T47D (cell line): ENCODE results near the gene DPAGT1.

ENCODE experiments used
- DNase-seq, 2 experiments: peaks; one replicate each; pipeline versions ENCODE4 v3.0.0 to v3.0.0-alpha.2; 2011 to 2012; ENCODE audit warnings: low read depth in 1 of 2, low spot score in 1 of 2
- JUND ChIP-seq: IDR thresholded peaks from 2 replicates; pipeline ENCODE4 v1.6.1; 2012; ENCODE audit warnings: low read depth
- in situ Hi-C: cut with HindIII; loops from 2 replicates; pipeline ENCODE4 v1.10.0; 2016; ENCODE audit warnings: low sequenced_read_pairs, low pct_unique_long_range_greater_than_20kb

Gene DPAGT1

GRCh38 chr11:119099711-119100110 lies 1.9 kb downstream of the DPAGT1 start:
- in situ Hi-C loops = no loop called here
- DNase-seq = no peak

DNA sequence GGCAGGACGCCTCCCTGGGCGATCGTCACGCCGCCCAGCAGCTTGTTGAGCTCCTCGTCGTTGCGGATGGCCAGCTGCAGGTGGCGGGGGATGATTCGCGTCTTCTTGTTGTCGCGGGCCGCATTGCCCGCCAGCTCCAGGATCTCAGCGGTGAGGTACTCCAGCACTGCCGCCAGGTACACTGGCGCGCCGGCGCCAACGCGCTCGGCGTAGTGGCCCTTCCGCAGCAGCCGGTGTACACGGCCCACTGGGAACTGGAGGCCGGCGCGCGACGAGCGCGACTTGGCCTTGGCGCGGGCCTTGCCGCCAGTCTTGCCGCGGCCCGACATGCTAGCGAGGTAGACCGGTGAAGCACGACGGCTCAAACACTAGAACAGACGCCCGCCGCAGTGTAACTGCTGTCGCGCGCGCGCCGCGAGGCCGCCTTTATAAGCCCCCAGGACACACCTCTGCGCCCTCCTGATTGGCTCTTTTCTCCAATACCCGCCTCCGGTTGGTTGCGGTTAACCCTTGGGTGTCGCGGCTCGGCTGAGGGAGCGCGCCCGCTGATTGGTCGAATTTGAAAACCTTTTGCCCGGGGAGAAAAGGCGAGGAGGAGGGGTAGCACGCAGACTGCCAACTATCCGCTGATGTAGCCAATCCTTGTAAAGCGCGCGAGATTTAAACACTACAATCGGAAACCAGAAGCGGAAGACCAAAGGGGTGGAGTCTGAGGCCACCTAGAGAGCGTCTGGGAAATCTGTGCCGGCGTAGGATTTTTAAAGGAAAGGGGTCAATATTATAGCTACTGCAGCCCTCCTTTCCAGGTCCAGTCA lies 6.4 kb downstream of the DPAGT1 start:
- TF ChIP-seq JUND = no peak
- peak; percentile 98 to 100 for DNase-seq
- in situ Hi-C loops = no loop called here

More at GRCh38 chr11:119099711-119100110, 1.9 kb downstream of the DPAGT1 start:
- TF ChIP-seq JUND = no peak

DNA sequence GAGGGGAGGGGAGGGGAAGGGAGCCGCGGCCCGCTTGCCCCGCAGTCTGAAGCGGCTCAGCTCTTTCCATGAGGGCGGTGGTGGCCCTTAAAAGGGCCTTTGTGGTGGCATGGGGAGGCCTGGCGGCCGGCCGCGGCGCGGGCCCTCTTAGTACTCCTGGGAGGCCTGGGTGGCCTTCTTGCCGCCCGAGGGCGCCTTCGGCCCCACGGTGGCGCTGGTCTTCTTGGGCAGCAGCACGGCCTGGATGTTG lies 6.9 kb downstream of the DPAGT1 start:
- peak; percentile 67 to 88 for DNase-seq
- in situ Hi-C loops = no loop called here
- TF ChIP-seq JUND = no peak

DNA sequence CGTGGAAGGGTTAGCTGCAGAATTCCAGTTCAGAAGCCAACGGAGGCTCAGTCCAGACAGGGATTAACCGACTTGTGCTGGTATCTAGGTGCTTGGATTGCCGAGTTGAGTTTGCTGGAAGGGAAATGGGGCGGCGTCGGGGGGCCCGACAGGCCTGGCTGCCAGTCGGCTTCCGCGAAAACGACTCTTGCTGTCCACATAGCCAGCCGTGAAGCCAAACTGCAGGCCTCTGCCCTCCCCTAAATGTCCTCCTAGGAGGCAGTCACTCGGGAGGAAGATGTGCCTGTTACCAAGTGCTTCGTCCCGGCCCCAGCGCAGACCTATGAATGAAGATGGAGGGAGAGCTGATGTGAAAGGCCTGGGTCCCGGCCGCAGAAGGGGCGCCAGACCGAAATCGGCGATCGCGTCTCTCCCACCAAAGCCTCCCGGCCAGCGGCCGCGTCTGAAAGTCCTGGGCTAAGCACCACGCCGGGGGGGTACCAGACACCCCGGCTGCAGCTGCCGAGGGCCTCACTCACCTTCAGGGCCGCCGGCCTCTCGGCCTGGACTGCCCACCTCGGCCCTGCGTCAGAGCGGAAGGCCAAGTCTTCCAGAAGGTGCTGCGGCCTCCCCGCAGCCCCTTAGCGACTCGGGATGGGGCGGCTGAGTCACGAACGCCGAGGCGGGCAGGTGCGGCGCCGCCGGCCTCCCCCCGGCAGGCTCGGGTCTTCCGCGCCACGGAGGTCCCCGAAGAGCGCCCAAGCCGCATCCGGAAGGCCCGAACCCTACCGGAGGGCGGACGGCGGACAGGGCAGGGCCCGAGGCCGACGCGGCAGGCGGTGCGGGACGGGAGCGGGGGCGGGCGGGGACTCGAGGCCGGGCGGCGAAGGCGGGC lies 7.5 kb downstream of the DPAGT1 start:
- TF ChIP-seq JUND = no peak
- in situ Hi-C loops = no loop called here
- peak in 1 of 2 experiments; percentile 57 for DNase-seq

DNA sequence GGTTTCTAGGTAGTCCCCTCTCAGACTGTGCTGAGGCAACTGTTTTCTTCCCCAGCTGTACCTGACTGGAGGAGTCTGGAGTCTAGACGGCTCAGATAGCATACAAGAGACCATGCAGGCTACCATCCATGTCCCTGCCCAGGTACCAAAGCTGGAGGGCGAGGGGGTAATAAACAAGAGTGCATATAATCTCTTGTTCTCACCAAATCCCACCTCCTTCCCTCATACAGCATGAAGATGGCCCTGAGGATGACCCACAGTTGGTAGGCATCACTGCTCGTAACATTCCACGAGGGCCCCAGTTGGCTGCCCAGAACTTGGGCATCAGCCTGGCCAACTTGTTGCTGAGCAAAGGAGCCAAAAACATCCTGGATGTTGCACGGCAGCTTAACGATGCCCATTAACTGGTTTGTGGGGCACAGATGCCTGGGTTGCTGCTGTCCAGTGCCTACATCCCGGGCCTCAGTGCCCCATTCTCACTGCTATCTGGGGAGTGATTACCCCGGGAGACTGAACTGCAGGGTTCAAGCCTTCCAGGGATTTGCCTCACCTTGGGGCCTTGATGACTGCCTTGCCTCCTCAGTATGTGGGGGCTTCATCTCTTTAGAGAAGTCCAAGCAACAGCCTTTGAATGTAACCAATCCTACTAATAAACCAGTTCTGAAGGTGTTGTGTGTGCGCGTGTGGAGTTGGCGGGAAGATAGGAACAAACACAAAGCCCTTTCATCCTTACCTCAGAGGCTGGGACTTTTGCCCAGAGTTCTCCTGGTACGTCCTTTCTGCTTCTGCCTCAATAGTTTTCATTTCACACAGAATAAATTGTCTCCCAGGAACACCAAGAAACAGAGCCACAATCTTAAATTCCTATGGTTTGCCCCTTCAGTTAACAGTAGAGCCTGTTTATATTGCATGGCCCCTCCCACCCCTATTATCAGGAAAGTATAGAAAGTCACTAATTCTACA lies 8.5 kb downstream of the DPAGT1 start:
- peak in 1 of 2 experiments; percentile 36 for DNase-seq
- in situ Hi-C loops = no loop called here
- TF ChIP-seq JUND = no peak

GRCh38 chr11:119091966-119092879 lies 9.4 kb downstream of the DPAGT1 start:
- in situ Hi-C loops = no loop called here
- peak in 1 of 2 experiments; percentile 46 for DNase-seq

DNA sequence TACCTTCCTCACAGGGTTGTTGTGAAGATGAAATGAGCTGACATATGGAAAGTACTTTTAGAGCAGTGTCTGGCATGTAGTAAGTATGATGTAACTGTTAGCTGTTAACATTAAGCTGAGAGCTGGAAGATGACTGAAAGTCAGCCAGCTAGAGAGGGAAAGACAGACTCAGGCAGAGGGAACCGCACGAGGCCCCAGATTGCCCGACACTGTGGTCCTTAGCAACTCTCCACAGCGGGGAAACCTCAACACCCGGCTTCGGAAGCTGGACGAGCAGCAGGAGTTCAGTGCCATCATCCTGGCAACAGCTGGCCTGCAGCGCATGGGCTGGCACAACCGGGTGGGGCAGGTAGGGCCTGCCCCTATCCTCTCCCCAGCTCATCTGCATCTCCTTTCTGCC lies 10.5 kb downstream of the DPAGT1 start:
- no peak for TF ChIP-seq JUND
- DNase-seq = no peak
- in situ Hi-C loops = no loop called here

More at GRCh38 chr11:119091966-119092879, 9.4 kb downstream of the DPAGT1 start:
- TF ChIP-seq JUND = no peak

GRCh38 chr11:119089319-119089718 lies 12.3 kb downstream of the DPAGT1 start:
- no peak for TF ChIP-seq JUND
- in situ Hi-C loops = no loop called here
- no peak for DNase-seq

DNA sequence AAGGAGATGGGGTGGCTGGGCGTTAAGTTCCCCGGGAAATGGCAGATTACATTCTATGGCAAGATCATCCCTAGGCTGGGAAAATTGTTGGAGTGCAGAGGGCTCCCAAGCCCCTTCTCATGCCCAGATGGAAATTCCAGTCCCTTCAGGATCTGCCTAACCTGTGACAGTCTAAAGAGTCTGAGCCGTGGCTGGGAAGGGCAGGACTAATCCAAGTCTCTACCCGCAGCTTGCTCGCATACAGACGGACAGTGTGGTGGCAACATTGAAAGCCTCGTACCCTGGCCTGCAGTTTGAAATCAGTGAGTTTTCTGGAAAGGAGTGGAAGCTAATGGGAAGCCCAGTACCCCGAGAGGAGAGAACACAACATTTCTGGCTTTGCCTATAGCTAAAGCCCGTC lies 13.2 kb downstream of the DPAGT1 start:
- no peak for DNase-seq
- in situ Hi-C loops = no loop called here
- TF ChIP-seq JUND = no peak

DNA sequence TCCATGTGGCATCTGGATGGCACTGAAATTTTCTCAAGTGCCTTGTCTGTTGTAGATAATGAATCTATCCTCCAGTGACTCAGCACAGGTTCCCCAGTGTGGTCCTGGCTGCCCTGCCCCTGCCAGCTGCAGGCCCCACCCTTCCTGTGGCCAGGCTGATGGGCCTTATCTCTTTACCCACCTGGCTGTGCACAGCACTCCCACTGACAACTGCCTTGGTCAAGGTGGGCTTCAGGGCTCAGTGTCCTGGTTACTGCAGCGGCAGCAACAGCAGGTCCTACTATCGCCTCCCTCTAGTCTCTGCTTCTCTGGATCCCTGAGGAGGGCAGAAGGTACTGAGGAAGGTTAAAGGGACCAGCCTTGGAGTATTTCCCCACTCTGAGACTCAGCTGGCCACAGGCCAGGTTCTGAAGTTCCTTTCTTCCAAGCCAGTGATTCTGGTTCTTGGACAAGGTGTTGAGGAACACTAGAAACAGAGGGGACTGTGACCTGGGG lies 13.9 kb downstream of the DPAGT1 start:
- no peak for DNase-seq
- no peak for TF ChIP-seq JUND
- in situ Hi-C loops = no loop called here

DNA sequence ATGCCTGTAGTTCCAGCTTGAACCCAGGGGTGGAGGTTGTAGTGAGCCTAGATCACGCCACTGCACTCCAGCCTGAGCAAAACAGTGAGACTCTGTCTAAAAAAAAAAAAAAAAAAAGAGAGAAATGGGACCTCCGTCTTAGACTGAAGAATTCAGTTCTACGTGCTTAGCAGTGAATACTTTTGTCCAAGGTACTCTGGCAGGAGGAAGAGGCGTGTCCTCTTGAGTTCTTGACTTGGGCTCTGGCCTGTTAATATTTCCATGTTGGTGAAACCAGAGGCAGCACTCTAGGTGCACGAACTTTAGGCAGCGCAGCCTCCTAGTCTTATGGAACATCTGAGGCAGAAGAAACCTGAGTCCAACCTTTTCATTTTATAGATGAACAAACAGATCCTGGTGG lies 14.5 kb downstream of the DPAGT1 start:
- no peak for TF ChIP-seq JUND
- no peak for DNase-seq
- in situ Hi-C loops = no loop called here
